ENCODE results near the gene TYROBP.
"Not testable (repeated sequence)": the region's sequence is repeated elsewhere in the genome, so short reads cannot be mapped to it uniquely, and the experiment has no call there.

The TYROBP gene

GRCh38 chr19:35894342-35894741 lies 13.8 kb downstream of the TYROBP start:
- Histone ChIP-seq H3K36me3 (ENCODE audit: control insufficient read depth, insufficient read depth, low read length) (no peaks in the 10 kb centered on the region), H3K9ac (ENCODE audit: low read length) (no peak overlapping the region), H3K27me3 (ENCODE audit: control insufficient read depth, insufficient read depth, low read length) (no peaks in the 10 kb centered on the region), H3K9me3 (ENCODE audit: control insufficient read depth, low read length) (no peaks in the 10 kb centered on the region), H3K4me1 (ENCODE audit: control insufficient read depth, insufficient read depth, low read length) (peaks cover 11% of the 10 kb centered on the region), H3K4me3 (ENCODE audit: low read length) (no peak overlapping the region)

GRCh38 chr19:35891819-35892218 lies 16.3 kb downstream of the TYROBP start:
- H3K9me3 ChIP-seq (ENCODE audit: control insufficient read depth, low read length); H3K4me1 ChIP-seq (ENCODE audit: control insufficient read depth, insufficient read depth, low read length); H3K27me3 ChIP-seq (ENCODE audit: control insufficient read depth, insufficient read depth, low read length); H3K36me3 ChIP-seq (ENCODE audit: control insufficient read depth, insufficient read depth, low read length); H3K4me3 ChIP-seq (ENCODE audit: low read length); H3K9ac ChIP-seq (ENCODE audit: low read length): not testable (repeated sequence)

GRCh38 chr19:35890113-35890650 lies 17.9 kb downstream of the TYROBP start:
- no peak overlapping the region for H3K4me3 ChIP-seq (ENCODE audit: low read length)
- no peaks in the 10 kb centered on the region for H3K27me3 ChIP-seq (ENCODE audit: control insufficient read depth, insufficient read depth, low read length)
- H3K9me3 ChIP-seq (ENCODE audit: control insufficient read depth, low read length): no peaks in the 10 kb centered on the region
- H3K36me3 ChIP-seq (ENCODE audit: control insufficient read depth, insufficient read depth, low read length): peaks cover 9% of the 10 kb centered on the region
- no peak overlapping the region for H3K9ac ChIP-seq (ENCODE audit: low read length)
- H3K4me1 ChIP-seq (ENCODE audit: control insufficient read depth, insufficient read depth, low read length): no peaks in the 10 kb centered on the region

- Histone ChIP-seq H3K4me3 (ENCODE audit: low read length) (no peak overlapping the region), H3K4me1 (ENCODE audit: control insufficient read depth, insufficient read depth, low read length) (no peaks in the 10 kb centered on the region), H3K27me3 (ENCODE audit: control insufficient read depth, insufficient read depth, low read length) (no peaks in the 10 kb centered on the region), H3K9me3 (ENCODE audit: control insufficient read depth, low read length) (no peaks in the 10 kb centered on the region), H3K36me3 (ENCODE audit: control insufficient read depth, insufficient read depth, low read length) (peaks cover 9% of the 10 kb centered on the region), H3K9ac (ENCODE audit: low read length) (no peak overlapping the region)
These were observed 18.6 kb downstream of the TYROBP start for GRCh38 chr19:35889370-35890112.

- H3K36me3 ChIP-seq (ENCODE audit: control insufficient read depth, insufficient read depth, low read length): peaks cover 9% of the 10 kb centered on the region
- H3K4me1 ChIP-seq (ENCODE audit: control insufficient read depth, insufficient read depth, low read length): no peaks in the 10 kb centered on the region
- H3K27me3 ChIP-seq (ENCODE audit: control insufficient read depth, insufficient read depth, low read length): no peaks in the 10 kb centered on the region
- no peaks in the 10 kb centered on the region for H3K9me3 ChIP-seq (ENCODE audit: control insufficient read depth, low read length)
- no peak overlapping the region for H3K9ac ChIP-seq (ENCODE audit: low read length)
- no peak overlapping the region for H3K4me3 ChIP-seq (ENCODE audit: low read length)
These were observed 19.7 kb downstream of the TYROBP start for GRCh38 chr19:35888398-35888797.

GRCh38 chr19:35887197-35887596 lies 20.9 kb downstream of the TYROBP start:
- no peaks in the 10 kb centered on the region for H3K4me1 ChIP-seq (ENCODE audit: control insufficient read depth, insufficient read depth, low read length)
- H3K27me3 ChIP-seq (ENCODE audit: control insufficient read depth, insufficient read depth, low read length): no peaks in the 10 kb centered on the region
- no peak overlapping the region for H3K4me3 ChIP-seq (ENCODE audit: low read length)
- H3K36me3 ChIP-seq (ENCODE audit: control insufficient read depth, insufficient read depth, low read length): peaks cover 9% of the 10 kb centered on the region
- no peaks in the 10 kb centered on the region for H3K9me3 ChIP-seq (ENCODE audit: control insufficient read depth, low read length)
- no peak overlapping the region for H3K9ac ChIP-seq (ENCODE audit: low read length)

- H3K4me1 ChIP-seq (ENCODE audit: control insufficient read depth, insufficient read depth, low read length): no peaks in the 10 kb centered on the region
These were observed 22.2 kb downstream of the TYROBP start for GRCh38 chr19:35885904-35886303.

GRCh38 chr19:35885225-35885738 lies 22.8 kb downstream of the TYROBP start:
- Histone ChIP-seq H3K4me3 (ENCODE audit: low read length) (no peak overlapping the region), H3K9ac (ENCODE audit: low read length) (no peak overlapping the region), H3K9me3 (ENCODE audit: control insufficient read depth, low read length) (no peaks in the 10 kb centered on the region), H3K36me3 (ENCODE audit: control insufficient read depth, insufficient read depth, low read length) (peaks cover 9% of the 10 kb centered on the region), H3K27me3 (ENCODE audit: control insufficient read depth, insufficient read depth, low read length) (no peaks in the 10 kb centered on the region), H3K4me1 (ENCODE audit: control insufficient read depth, insufficient read depth, low read length) (no peaks in the 10 kb centered on the region)

More at GRCh38 chr19:35885904-35886303, 22.2 kb downstream of the TYROBP start:
- H3K27me3 ChIP-seq (ENCODE audit: control insufficient read depth, insufficient read depth, low read length): no peaks in the 10 kb centered on the region
- H3K9me3 ChIP-seq (ENCODE audit: control insufficient read depth, low read length): no peaks in the 10 kb centered on the region
- no peak overlapping the region for H3K9ac ChIP-seq (ENCODE audit: low read length)
- H3K4me3 ChIP-seq (ENCODE audit: low read length): no peak overlapping the region
- H3K36me3 ChIP-seq (ENCODE audit: control insufficient read depth, insufficient read depth, low read length): peaks cover 9% of the 10 kb centered on the region

GRCh38 chr19:35883882-35884281 lies 24.2 kb downstream of the TYROBP start:
- Histone ChIP-seq H3K4me3 (ENCODE audit: low read length) (no peak overlapping the region), H3K4me1 (ENCODE audit: control insufficient read depth, insufficient read depth, low read length) (no peaks in the 10 kb centered on the region), H3K36me3 (ENCODE audit: control insufficient read depth, insufficient read depth, low read length) (peaks cover 9% of the 10 kb centered on the region), H3K9me3 (ENCODE audit: control insufficient read depth, low read length) (no peaks in the 10 kb centered on the region), H3K9ac (ENCODE audit: low read length) (no peak overlapping the region), H3K27me3 (ENCODE audit: control insufficient read depth, insufficient read depth, low read length) (peaks cover 1% of the 10 kb centered on the region)

GRCh38 chr19:35882114-35882832 lies 25.8 kb downstream of the TYROBP start:
- no peak overlapping the region for H3K4me3 ChIP-seq (ENCODE audit: low read length)
- no peaks in the 10 kb centered on the region for H3K36me3 ChIP-seq (ENCODE audit: control insufficient read depth, insufficient read depth, low read length)
- H3K9ac ChIP-seq (ENCODE audit: low read length): no peak overlapping the region
- H3K4me1 ChIP-seq (ENCODE audit: control insufficient read depth, insufficient read depth, low read length): no peaks in the 10 kb centered on the region
- no peaks in the 10 kb centered on the region for H3K9me3 ChIP-seq (ENCODE audit: control insufficient read depth, low read length)
- peaks cover 5% of the 10 kb centered on the region for H3K27me3 ChIP-seq (ENCODE audit: control insufficient read depth, insufficient read depth, low read length)

- H3K4me1 ChIP-seq (ENCODE audit: control insufficient read depth, insufficient read depth, low read length): no peaks in the 10 kb centered on the region
- H3K4me3 ChIP-seq (ENCODE audit: low read length): no peak overlapping the region
- no peaks in the 10 kb centered on the region for H3K36me3 ChIP-seq (ENCODE audit: control insufficient read depth, insufficient read depth, low read length)
- H3K9me3 ChIP-seq (ENCODE audit: control insufficient read depth, low read length): no peaks in the 10 kb centered on the region
- peaks cover 5% of the 10 kb centered on the region for H3K27me3 ChIP-seq (ENCODE audit: control insufficient read depth, insufficient read depth, low read length)
- H3K9ac ChIP-seq (ENCODE audit: low read length): no peak overlapping the region
These were observed 28.3 kb downstream of the TYROBP start for GRCh38 chr19:35879770-35880317.

GRCh38 chr19:35879068-35879467 lies 29.0 kb downstream of the TYROBP start:
- Histone ChIP-seq H3K4me1 (ENCODE audit: control insufficient read depth, insufficient read depth, low read length) (no peaks in the 10 kb centered on the region), H3K9me3 (ENCODE audit: control insufficient read depth, low read length) (no peaks in the 10 kb centered on the region), H3K4me3 (ENCODE audit: low read length) (no peak overlapping the region), H3K27me3 (ENCODE audit: control insufficient read depth, insufficient read depth, low read length) (peaks cover 5% of the 10 kb centered on the region), H3K36me3 (ENCODE audit: control insufficient read depth, insufficient read depth, low read length) (no peaks in the 10 kb centered on the region), H3K9ac (ENCODE audit: low read length) (no peak overlapping the region)
